Stimulated activated CD4-positive, alpha-beta T cell treated with anti-CD3 and anti-CD28 coated beads, Interleukin-4, amount 100 ng/mL, for 4 hours (primary cell): ENCODE results near the gene NACAD.

Source experiments
- DNase-seq, 2 experiments: peaks; one replicate each; pipeline ENCODE4 v3.0.0-alpha.2; 2020

Gene NACAD

GRCh38 chr7:45073786-45074527 lies 14.8 kb downstream of the NACAD start:
- DNase-seq, result no peak

DNA sequence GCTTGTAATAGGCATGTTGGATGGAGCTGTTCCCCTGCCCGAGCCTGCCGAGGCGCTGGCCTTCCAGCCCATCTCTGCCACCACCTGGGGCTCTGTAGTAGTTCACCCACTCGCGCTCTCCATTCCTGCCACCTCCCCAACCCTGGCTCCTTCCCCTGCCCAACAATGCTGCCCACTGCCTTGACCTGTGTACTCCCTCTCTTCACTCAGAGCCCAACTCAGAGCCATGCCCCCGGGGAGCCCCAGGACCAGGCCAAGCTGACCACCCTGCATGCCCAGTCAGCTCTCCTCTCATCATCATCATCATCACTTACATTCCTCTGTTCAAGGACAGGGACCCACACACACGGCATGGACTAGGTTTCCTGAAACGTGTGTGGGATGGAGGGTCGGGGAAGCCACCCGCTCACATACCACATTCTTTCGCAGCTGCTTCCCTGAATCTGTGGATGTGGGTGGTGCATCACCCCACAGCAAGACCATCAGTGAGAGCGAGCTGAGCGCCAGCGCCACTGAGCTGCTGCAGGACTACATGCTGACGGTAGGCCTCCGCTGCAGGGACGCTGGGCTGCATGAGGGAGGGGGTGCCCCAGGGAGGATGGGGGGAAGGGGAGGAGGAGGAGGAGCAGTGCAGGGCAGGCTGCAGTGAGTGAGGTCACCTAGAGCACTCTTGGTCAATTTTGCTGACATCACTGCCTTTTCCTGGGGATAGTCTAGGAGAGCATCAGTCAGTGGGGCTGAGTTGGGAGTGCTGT lies 15.6 kb downstream of the NACAD start:
- no peak for DNase-seq

- DNase-seq, result no peak
These were observed 16.4 kb downstream of the NACAD start for GRCh38 chr7:45072131-45073030.

DNA sequence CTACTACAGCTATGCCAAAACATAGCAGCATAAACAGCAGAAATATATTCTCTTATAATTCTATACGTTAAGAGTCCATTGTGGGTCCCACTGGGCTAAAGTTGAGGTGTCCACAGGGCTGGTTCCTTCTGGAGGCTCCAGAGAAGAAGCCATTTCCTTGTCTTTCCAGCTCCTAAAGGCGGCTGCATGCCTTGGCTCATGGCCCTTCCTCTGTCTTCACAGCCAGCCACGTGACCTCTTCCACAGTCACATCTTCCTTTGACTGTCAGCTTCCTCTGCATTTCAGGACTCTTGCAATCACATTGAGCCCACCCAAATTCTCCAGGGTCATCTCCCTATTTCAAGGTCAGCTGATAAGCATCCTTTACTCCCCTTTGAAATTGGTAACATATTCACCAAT lies 17.2 kb downstream of the NACAD start:
- DNase-seq, result no peak

DNA sequence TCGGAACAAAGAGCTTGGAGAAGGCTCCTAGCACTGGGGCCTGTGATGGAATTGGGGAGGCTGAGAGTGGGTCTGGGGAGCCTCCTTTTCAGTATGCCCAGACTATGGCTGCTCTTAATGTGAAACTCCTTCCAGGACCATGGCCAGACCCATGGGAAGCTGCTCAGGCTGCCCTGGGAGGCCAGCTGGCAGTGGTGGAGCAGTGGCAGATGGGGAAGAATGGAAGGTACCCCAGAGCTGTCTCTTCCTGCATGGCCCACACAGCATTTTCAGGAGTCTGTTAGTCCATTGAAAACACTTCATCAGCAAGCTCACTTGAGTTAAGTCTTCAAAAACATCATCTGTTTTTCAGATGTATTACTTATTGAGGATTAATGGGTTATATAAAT lies 18.5 kb downstream of the NACAD start:
- no peak for DNase-seq

- DNase-seq, result no peak
These were observed 19.1 kb downstream of the NACAD start for GRCh38 chr7:45069444-45070253.

DNA sequence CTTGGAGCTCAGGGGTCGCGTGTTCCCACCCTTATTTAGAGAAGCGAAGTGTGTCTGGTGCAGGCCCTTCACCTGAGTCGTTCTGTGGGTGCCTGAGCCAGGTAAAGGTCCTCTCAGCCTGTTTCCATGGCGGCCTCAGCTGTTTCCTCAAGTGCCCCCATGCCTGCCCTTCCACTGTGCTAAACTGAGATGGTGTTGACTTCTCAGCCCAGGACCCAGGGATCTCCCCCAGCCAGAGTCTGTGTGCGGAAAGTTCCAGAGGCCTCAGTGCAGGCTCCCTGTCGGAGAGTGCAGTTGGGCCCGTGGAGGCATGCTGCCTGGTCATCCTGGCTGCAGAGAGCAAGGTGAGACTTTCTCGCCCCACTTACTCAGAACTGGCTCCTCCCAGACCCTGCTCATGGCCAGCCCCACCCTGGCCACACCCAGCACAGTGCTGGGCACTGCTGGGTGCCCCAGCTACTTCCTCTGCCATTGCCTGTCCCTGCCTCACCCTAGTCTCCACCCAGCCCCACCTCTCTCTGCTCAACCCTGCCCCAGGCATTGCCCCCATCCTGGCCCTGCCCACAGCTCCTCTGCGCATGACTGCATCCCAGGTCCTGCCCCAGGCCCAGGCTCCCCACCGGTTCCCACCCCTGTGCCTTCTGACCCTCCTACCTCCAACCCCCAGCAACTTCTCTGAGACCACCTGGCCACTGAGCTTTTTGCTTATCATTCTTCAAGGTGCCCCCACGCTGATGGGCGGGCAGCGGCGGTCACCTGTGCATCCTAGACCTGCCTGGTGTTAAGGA lies 20.3 kb downstream of the NACAD start:
- DNase-seq, result no peak

GRCh38 chr7:45067582-45067981 lies 21.2 kb downstream of the NACAD start:
- DNase-seq, result no peak

DNA sequence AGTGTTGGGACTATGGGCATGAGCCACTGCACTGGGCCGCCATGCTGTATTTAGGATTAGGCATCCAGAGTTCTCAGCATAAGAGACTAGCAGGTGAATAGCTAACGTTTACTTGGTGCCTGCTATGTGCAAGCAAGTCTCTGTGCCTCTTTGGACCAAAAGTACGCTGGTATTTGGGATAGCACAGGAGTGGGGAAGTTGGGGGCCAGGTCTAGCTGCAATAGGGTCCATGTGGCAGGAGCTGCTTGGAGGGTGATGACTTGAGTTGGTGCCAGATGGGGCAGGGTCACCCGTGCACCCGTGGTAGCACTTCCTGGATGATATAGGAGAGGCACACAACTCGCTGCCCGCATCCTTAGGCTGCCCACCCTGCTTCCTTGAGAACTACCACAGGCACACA lies 22.4 kb downstream of the NACAD start:
- no peak for DNase-seq

DNA sequence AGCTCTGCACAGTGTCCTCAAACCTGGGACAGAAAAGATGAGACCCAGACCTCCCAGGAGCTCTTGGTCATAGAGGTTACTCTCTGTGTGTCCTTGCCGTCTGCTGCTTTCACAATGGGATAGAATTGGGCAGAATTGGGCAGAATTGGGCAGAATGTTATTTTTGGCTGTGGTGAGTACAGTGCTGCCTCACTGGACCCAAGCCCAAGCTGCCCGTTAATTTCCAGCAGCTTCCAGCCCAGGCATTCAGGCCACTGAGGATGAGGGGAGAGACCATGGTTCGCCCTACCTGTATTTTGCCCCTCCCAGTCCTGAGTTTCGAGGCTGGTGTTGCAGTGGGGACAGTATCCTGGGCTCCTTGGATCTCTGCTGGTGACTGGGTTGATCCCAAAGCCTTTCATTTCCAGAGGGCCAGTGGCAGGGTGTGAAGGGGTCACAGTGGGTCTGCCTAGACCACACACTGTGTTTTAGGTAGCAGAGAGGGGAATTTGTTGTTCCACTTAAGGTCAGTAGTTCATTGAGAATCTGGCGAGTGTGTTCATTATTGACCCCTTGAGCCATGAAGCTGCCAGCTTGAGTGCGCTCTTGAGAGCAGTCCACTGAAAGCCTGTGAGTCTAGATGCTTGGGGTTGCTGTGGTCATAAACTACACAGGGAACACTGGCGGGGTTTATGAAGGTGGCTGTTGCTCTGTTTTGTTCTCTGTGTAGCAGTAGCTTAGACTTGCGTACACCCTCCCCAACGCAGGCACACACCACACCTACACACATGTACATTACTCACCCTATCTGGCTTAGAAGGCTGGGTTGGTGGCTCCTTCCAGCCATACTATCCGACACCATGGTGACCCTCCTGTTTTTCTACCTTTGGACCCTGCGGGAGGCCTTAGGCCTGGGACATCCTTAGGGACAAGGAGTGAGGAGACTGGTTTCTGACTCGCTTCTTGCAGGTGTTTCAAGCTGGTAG lies 23.5 kb downstream of the NACAD start:
- DNase-seq, result no peak

GRCh38 chr7:45064047-45064725 lies 24.6 kb downstream of the NACAD start:
- no peak for DNase-seq

DNA sequence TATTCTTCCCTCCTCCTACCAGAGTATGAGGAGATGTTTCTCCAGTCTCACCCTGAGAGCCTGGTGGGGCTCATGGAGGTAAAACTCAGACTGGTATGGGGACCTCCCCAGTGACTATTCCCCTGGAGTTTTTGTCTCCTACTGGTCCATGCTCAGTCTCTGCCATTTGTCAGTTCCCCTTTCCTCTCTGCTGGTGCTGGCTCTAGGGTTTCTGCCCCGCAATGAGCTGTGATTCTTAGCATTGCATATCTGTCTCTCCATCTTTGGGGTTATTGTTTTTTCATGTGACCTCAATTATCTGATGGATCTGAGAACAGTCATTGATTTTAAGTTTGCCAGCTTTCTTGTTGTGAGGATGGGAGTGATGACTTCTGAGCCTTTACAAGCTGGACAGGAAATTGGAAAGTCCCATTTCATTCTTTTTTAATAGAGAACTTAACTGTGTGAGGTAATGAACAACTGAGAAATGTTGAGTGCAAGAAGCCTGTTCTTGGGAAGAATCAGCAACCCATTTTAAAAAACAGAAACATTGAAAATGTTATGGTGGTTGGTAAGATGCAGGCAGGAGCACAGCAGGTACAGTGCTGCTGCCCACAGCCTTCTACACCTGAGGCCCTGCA lies 26.9 kb downstream of the NACAD start:
- DNase-seq, result no peak

DNA sequence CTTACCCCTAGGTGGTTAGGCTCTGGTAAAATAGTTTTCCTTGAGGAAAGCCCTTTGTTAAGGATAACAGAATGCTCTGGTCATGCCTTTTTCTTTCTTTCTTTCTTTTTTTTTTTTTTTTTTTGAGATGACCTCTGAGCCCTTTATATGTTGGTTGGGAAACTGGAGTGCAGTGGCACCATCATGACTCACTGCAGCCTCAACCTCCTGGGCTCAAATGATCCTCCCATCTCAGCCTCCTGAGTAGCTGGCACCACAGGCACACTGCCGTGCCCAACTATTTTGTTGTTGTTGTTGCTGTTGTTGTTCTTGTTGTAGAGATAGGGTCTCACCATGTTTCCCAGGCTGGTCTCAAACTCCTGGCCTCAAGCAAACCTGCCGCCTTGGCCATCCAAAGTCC lies 27.4 kb downstream of the NACAD start:
- no peak for DNase-seq

DNA sequence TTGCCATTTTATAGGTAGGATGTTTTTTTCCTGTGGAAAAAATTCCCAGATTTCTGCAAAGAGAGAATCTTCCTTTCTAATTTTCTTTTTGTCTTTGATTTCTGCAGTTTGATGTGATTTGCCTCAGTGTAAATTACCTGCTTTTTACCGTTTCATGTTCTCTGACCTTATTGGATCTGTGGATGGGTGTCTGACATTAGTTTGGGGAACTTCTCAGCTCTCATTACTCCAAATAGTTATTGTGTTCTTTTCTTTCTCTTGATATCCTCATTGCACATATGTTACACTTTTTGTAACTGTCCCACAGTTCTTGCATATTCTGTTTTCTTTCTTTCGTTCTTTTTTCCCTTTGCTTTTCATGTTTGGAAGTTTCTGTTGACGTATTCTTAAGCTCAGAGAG lies 28.5 kb downstream of the NACAD start:
- no peak for DNase-seq

DNA sequence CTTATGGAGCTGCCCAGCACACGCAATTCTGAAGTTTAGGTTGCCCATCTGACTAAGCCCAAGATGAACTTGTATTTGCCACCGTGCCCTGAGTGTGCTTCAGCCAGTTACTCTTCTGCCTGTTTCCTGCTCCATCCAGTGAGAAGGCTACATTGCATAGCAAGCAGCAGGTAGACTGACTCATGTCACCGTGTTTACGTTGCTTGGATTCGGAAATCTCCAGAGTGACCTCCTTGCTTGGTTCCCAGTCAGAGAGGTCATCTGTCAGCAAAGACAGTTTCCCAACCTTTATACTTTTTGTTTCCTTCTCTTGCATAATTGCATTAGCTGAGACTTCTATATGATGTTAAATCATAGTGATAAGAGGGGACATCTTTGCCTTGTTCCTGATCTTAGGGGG lies 30.9 kb downstream of the NACAD start:
- DNase-seq, result no peak

GRCh38 chr7:45055594-45056219 lies 33.1 kb downstream of the NACAD start:
- DNase-seq, result no peak

GRCh38 chr7:45055016-45055415 lies 33.8 kb downstream of the NACAD start:
- no peak for DNase-seq

GRCh38 chr7:45054442-45054841 lies 34.3 kb downstream of the NACAD start:
- no peak for DNase-seq

DNA sequence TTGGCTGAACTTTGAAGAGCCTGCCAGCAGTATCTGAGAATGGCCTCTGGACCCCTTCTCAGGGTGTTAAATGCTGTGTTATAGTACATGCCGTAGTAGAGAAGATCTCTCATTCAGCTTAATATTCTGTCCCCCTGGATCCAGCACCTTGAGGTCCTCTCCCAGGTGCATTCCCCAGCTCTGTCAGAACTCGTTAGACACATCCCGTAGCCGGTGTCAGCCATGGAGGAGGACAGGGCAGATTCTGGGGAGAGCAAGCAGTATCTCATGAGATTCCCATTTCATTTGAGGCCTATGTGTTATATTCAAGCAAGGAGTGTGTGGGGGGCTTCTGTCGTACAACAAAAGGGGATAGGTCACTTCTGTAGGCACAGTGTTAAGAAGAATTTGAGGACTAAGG lies 34.8 kb downstream of the NACAD start:
- DNase-seq, result no peak
